ENCODE data around the gene PAPSS2.

PAPSS2 gene

GRCh38 chr10:87753995-87754866 is 94.6 kb downstream of the PAPSS2 start:
- no peak for DNase-seq

DNA sequence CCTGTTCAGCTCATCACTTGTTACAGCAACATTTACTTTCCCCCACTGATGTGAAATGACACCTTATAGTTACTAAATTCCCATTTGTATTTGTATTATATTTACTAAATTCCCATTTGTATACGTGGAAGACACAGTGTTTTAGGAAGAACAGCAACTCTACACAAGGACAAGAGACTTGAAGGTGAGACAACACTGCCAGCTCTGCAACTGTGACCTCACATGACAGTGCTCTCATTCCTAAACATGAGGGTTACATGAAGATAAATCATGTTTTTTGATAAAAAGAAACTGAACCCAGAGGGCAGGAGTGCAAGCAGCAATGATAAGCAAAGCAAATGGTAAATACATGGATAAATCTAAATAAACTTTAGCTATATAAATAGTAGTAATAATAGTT is 98.0 kb downstream of the PAPSS2 start:
- DNase-seq, result no peak

GRCh38 chr10:87759551-87759950 is 99.9 kb downstream of the PAPSS2 start:
- no peak for DNase-seq

- DNase-seq, result no peak
Observed at GRCh38 chr10:87760195-87760905, 100.7 kb downstream of the PAPSS2 start.

- no peak for DNase-seq
Observed at GRCh38 chr10:87761153-87761552, 101.5 kb downstream of the PAPSS2 start.

DNA sequence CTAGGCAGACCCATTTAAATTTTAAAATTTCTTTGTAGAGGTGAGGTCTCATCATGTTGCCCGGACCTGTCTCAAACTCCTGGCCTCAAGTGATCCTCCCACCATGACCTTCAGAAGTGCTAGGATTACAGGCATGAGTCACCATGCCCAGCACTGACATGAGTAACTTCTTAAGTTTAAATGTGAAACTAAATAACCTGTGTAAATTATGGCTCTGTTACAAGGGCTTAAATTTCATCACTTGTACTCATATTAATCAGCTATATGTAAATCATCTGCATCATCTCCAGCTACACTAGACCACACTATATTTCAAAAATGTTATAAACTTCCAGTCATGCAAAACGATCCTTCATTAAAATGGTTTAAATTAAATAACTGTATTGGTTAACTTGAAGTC is 102.2 kb downstream of the PAPSS2 start:
- DNase-seq, result no peak

GRCh38 chr10:87763086-87763861 is 103.6 kb downstream of the PAPSS2 start:
- DNase-seq, result no peak

GRCh38 chr10:87764072-87764934 is 104.6 kb downstream of the PAPSS2 start:
- no peak for DNase-seq

GRCh38 chr10:87765666-87766376 is 106.1 kb downstream of the PAPSS2 start:
- no peak for DNase-seq

GRCh38 chr10:87767253-87767652 is 107.6 kb downstream of the PAPSS2 start:
- no peak for DNase-seq

- DNase-seq, result no peak
Observed at GRCh38 chr10:87771871-87772500, 112.3 kb downstream of the PAPSS2 start.

GRCh38 chr10:87775766-87776165 is 116.1 kb downstream of the PAPSS2 start:
- DNase-seq, result no peak

DNA sequence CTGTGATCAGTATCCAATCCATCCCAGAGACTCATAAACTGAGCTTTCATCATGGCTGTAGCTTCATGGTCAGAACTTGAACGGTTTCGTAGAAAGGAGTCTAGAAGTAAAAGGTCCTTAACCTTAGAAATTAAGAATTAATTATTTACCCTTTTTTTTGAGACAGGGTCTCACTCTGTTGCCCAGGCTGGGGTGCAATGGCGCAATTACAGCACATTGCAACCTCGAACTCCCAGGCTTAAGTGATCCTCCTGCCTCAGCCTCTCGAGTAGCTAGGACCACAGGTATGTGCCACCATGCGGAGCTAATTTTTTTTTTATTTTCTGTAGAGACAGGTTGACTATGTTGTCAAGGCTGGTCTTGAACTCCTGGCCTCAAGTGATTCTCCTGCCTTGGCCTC is 116.7 kb downstream of the PAPSS2 start:
- DNase-seq, result no peak

- no peak for DNase-seq
Observed at GRCh38 chr10:87781545-87781944, 121.9 kb downstream of the PAPSS2 start.

GRCh38 chr10:87782721-87783120 is 123.0 kb downstream of the PAPSS2 start:
- no peak for DNase-seq

DNA sequence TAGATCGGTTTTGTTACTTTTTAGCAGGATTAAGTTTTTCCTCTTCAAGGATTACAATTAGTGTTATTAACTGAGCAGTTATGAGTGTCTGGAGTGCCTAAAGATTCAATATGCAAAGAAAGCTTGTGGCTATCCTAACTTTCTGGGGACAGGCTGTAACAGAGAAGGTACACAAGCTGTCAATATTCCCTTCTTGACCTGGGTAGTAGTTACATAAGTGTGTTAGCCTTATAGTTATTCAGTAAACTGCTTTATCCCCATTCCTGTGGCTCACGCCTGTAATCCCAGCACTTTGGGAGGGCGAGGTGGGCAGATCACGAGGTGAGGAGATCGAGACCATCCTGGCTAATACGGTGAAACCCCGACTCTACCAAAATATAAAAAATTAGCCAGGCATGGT is 126.7 kb downstream of the PAPSS2 start:
- no peak for DNase-seq

- no peak for DNase-seq
Observed at GRCh38 chr10:87790185-87790584, 130.5 kb downstream of the PAPSS2 start.

DNA sequence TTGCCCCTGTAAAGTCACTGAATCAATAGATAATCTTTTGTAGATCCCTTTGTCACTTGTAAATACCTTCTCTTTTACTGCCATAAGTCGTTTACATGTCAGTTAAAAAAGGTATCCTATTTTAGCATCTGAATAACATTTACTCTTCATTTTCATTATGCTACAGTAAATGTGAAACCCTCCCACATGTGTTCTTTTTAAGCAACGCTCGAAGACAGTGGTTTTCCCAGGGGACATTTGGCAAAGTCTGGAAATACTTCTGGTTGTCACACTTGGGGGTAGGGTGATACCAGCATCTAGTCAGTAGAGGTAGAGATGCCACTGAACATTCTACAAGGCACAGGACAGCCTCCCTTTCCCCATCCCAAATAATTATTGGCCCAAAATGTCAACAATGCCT is 134.6 kb downstream of the PAPSS2 start:
- no peak for DNase-seq
